GM19328 (cell line): Measurements from ENCODE around the gene CHAF1B.
A peak's percentile ranks its signal among the peaks of the same experiment; 100 is the strongest.

Experiments
- ATAC-seq: cut with Tn5 transposase; IDR thresholded peaks from one replicate; pipeline ENCODE4 v1.9.1; 2021; ENCODE audit warnings: mild to moderate bottlenecking, moderate library complexity; ENCODE audit not compliant: unreplicated experiment

The CHAF1B gene

DNA sequence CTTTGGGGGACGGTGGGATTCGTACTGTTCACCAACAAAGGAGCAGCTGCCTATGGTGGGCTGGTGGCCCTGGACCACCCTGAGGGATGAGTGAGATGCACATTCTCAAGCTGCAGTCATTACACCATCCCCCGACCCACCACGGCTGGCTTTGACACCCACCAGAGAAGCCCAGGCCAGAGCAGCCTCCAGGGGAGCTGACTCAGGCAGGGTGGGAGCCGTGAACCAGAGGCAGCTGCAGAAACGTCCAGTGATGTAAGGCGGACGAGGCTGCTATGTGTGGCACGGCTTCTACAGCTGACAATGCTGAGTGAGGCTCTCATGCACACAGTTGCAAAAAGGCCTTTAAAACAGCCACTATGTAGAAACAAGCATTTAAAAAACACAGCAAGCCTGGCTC is 40.1 kb downstream of the CHAF1B start:
- no peak for ATAC-seq

- ATAC-seq: no peak
Observed at GRCh38 chr21:36427502-36427901, 42.3 kb downstream of the CHAF1B start.

GRCh38 chr21:36428761-36429432 is 43.7 kb downstream of the CHAF1B start:
- ATAC-seq: no peak

DNA sequence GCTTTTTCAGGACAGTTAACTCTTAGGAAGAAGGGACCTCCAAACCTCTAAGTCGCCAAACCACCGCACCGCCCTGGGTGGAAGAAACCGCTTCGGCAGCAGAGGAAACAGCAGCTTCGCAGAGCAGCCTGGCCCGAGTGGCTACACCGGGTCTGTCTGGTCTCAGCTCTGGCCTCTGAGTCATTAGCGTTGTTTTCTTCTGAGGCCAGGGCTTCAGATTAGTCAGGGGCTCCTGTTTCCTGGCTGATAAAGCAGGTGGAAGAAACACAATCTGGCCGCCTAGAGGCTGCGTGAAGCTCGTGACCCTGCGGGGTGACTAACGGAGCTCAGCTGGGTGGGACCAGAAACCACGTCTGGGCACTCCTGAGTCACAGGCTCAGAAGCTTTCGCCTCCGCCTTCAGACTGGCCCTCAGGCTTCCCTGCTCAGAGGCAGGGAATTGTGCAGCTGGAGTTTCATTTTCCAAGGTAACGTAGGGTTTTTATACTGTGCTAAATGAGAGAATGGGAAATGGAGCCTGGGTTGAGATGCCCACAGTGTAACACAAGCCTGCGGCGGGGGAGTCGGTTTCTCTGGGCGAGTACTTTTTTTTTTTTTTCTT is 44.9 kb downstream of the CHAF1B start:
- ATAC-seq: peak; percentile 73

GRCh38 chr21:36430841-36431240 is 45.6 kb downstream of the CHAF1B start:
- no peak for ATAC-seq

DNA sequence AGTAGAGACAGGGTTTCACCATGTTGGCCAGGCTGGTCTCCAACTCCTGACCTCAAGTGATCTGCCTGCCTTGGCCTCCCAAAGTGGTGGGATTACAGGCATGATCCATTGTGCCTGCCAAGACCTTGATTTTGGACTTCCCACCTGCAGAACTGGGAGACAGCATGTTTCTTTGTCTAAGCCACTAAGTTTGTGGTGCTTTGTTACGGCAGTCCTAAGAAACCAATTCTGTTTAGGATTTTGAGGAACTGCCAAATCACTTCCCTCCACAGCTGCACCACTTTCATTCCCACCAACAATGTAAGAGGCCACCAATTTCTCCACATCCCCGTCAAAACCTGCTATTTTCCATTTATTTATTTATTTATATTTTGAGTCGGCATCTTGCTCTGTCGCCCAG is 46.1 kb downstream of the CHAF1B start:
- ATAC-seq: no peak

- no peak for ATAC-seq
Observed at GRCh38 chr21:36433059-36433709, 48.0 kb downstream of the CHAF1B start.

- ATAC-seq: no peak
Observed at GRCh38 chr21:36434144-36434543, 49.0 kb downstream of the CHAF1B start.

GRCh38 chr21:36436829-36437744 is 51.9 kb downstream of the CHAF1B start:
- no peak for ATAC-seq

- ATAC-seq: no peak
Observed at GRCh38 chr21:36437745-36438128, 52.5 kb downstream of the CHAF1B start.

GRCh38 chr21:36441715-36442114 is 56.5 kb downstream of the CHAF1B start:
- ATAC-seq: no peak

GRCh38 chr21:36446301-36446700 is 61.1 kb downstream of the CHAF1B start:
- no peak for ATAC-seq

DNA sequence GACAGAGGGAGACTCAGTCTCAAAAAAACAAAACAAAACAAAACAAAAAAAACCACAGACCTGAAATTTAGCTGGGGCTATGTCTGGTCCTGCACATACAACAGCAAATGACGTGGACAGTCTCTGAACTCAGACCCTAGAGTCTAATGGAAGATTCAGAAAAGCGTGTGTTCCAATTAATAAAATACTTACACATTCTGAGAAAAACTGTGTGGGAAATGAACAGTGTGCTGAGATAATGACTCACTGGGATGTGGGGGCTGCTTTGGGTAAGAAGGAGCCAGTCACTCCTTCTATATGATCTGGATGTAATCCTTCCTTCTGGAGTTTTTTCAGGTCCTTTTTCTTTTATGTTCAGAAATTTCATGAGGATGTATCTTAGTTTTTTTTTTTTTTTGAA is 65.3 kb downstream of the CHAF1B start:
- no peak for ATAC-seq

- ATAC-seq: no peak
Observed at GRCh38 chr21:36451506-36451905, 66.3 kb downstream of the CHAF1B start.

GRCh38 chr21:36452281-36452825 is 67.2 kb downstream of the CHAF1B start:
- no peak for ATAC-seq

DNA sequence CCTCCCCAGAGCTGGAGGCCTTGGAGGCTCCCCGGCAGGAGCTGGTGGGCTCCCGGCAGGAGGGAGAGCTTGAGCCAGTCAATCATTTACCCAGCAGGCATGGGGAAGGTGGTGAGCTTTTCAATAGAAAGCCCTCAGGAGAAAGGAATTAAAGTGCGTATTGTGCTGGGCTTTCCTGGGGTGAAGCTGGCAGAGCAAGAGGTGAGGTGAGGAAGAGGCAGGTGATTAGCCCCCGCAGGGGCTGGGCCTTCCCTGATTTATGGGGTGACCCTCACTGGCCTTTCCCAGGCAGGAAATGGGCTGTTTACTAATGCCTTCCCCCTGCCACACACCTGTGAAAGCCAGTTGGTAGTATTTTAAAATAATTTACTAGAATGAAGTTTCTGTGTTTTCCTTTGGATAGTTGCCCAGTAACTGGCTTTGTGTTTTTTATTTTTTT is 68.9 kb downstream of the CHAF1B start:
- ATAC-seq: no peak

GRCh38 chr21:36454706-36455105 is 69.5 kb downstream of the CHAF1B start:
- ATAC-seq: no peak

DNA sequence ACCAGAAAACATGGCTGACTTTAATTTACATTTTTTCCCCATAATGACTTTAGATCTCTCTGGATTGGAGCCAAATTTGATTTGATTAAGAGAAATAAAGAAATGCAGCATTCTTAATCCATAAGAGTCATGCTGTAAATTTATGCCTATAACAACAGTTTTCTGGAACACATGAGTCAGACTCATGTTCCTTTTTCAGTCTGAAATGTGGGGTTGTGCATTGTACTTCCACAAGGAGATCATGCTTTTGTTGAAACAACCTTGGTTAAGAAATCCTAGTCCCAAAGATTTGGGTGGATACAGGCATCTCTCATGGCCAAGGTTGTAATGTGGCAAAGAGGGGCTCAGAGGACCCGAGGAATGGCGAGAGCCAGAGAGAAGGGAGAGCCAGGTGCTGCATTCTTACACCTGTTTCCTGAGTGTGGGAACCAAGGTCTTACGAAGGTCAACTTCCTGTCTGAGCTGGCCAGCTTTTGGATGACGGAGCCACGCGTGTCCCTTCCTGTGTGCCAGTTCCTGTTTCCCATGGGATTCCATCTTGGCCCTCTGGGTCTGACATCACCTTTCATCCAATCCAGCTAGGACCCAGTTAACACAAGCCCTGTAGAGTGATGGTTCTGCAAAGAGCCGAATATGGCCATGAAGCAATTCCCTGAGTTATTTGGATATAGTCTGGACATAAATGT is 71.7 kb downstream of the CHAF1B start:
- ATAC-seq: no peak

DNA sequence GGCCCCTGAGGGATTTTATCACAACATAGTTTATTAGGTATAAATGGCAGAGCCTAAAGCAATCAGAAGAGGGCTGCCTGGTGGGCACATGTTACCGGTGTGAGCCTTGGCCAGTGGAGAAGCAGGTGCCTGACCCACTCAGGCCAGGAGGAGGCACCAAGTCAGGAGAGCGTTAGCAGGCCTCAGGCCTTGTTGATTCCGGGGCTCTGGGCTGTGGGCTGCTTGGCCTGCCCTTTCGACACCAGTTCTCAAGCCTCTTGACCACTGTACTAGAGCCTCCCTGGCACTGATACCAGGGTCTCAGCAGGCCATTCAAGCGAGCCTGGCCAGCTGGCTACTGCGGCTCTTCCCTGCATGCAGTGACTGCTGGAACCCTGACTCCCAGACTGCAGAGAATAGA is 73.9 kb downstream of the CHAF1B start:
- no peak for ATAC-seq

- ATAC-seq: no peak
Observed at GRCh38 chr21:36460866-36461265, 75.7 kb downstream of the CHAF1B start.
